Measurements from ENCODE around the gene RPS4Y1. TPM values are rescaled to one million over a fixed set of nuclear protein-coding genes. Genes with fewer than 3 reads are reported as not detected.
"Not testable (repeated sequence)": the region's sequence is repeated elsewhere in the genome, so short reads cannot be mapped to it uniquely, and the experiment has no call there.

Gene RPS4Y1
- polyA plus RNA-seq, 5 donors: 1.9 to 747 (median 26.4) TPM

DNA sequence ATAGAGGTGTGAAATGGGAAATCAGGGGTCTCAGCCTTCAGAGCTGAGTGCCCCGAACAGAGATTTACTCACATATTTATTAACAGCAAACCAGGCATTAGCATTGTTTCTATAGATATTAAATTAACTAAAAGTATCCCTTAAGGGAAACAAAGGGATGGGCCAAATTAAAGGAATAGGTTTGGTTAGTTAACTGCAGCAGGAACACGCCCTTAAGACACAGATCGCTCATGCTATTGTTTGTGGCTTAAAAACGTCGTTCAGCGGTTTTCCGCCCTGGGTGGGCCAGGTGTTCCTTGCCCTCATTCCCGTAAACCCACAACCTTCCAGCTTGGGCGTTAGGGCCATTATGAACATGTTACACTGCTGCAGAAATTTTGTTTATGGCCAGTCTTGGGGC lies 30.8 kb downstream of the RPS4Y1 start:
- not testable (repeated sequence) for DNase-seq

- DNase-seq: no peak
Observed at GRCh38 chrY:2874211-2874610, 32.8 kb downstream of the RPS4Y1 start.

DNA sequence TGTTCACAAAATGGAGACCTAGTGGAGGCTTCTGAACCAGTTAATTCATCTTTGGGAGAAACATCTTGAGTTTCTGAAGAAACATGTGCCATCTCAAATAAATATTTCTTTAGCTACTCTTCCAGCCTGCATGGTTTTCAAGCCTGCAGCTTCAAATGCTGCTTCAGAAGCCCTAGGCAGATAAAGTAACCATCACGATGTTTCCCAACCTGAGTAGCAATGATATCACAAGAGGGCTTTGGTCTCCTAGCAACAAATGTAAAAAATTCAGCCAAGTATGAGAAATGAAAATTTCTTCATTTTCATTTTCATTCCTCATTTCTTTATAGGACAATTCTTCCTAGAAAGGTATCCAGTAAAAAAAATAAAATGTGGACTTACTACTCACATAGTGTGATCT lies 42.2 kb downstream of the RPS4Y1 start:
- DNase-seq: no peak

- no peak for DNase-seq
Observed at GRCh38 chrY:2885880-2886279, 44.5 kb downstream of the RPS4Y1 start.

GRCh38 chrY:2887386-2887785 lies 46.0 kb downstream of the RPS4Y1 start:
- no peak for DNase-seq

- DNase-seq: no peak
Observed at GRCh38 chrY:2887955-2888354, 46.6 kb downstream of the RPS4Y1 start.

- no peak for DNase-seq
Observed at GRCh38 chrY:2893471-2893870, 52.1 kb downstream of the RPS4Y1 start.

DNA sequence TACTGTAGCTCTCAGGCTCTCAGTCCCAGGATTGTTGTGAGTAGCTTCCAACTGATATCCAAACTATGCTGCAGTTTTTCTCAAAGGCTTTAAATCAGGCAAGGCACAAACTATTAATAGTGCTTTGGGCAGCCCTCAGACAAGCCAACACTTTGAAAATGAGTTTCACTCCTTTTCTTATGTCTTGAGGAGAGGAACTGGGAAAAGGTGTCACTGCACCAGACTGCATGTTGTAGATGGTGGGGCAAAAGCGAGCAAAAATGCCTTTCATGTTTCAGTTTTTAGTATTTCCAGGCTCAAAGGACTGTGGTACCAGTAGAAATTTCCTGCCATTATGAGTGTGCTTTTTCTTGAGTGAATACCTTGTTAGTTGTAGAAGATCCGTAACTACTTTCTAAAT lies 54.6 kb downstream of the RPS4Y1 start:
- no peak for DNase-seq

DNA sequence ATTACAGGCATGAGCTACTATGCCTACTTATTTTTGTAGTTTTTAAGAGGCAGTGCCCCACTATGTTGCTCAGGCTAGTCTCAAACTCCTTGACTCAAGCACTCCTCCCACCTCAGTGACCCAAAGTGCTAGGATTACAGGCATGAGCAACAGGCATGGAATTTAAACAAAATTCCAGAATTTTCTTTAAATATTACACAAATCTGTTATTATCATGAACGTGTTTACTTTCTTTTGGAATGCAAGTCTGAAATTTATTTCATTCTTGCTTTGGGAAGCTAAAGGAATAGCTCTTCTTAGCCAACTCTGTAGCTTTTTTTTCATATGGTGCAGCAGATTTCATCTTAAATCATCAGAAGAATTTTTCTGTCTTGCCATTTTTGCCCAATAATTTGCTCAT lies 66.0 kb downstream of the RPS4Y1 start:
- no peak for DNase-seq

- DNase-seq: no peak
Observed at GRCh38 chrY:2913066-2913815, 71.8 kb downstream of the RPS4Y1 start.

Other genes with a start within 250 kb of the RPS4Y1 start
- gene SRY, start 53.9 kb upstream of the RPS4Y1 start, polyA plus RNA-seq (ENCODE audit: insufficient read depth in 1 of 5, insufficient read length in 5 of 5, low replicate concordance in 1 of 5): 1 to 10 TPM in 2 of 5 donors, not detected in 3; 2.9 to 3.3 TPM
- 10 to 100 TPM in 2 of 5 donors, under 1 TPM in 3; 0.23 to 22.7 (median 0.44) TPM for gene ZFY, start 93.8 kb downstream of the RPS4Y1 start, polyA plus RNA-seq (ENCODE audit: insufficient read depth in 1 of 5, insufficient read length in 5 of 5, low replicate concordance in 1 of 5)

Measured in right lung (tissue), 5 donors.